Measurements from ENCODE around the gene RPS6KA1.
"Not testable (repeated sequence)": the region's sequence is repeated elsewhere in the genome, so short reads cannot be mapped to it uniquely, and the experiment has no call there.

Gene RPS6KA1

GRCh38 chr1:26603856-26604255 lies 74.3 kb downstream of the RPS6KA1 start:
- DNase-seq = no peak

GRCh38 chr1:26607186-26607585 lies 77.6 kb downstream of the RPS6KA1 start:
- DNase-seq = no peak

- DNase-seq = no peak
Observed at GRCh38 chr1:26608895-26609294, 79.3 kb downstream of the RPS6KA1 start.

GRCh38 chr1:26610781-26611180 lies 81.2 kb downstream of the RPS6KA1 start:
- no peak for DNase-seq

- not testable (repeated sequence) for DNase-seq
Observed at GRCh38 chr1:26612627-26613026, 83.1 kb downstream of the RPS6KA1 start.

- no peak for DNase-seq
Observed at GRCh38 chr1:26614655-26615411, 85.3 kb downstream of the RPS6KA1 start.

GRCh38 chr1:26616881-26617280 lies 87.3 kb downstream of the RPS6KA1 start:
- DNase-seq = no peak

- no peak for DNase-seq
Observed at GRCh38 chr1:26618561-26618960, 89.0 kb downstream of the RPS6KA1 start.

Data from activated naive CD4-positive, alpha-beta T cell (primary cell).